Uterus (tissue), 2 donors: ENCODE data around the gene NLRP10.

ENCODE experiments used
- POLR2A ChIP-seq, 2 donors: fragments of 450-650 bp; IDR thresholded peaks; one replicate each; pipeline ENCODE4 v1.6.1; 2016; ENCODE audit warnings: antibody characterized with exemption in 2 of 2, mild to moderate bottlenecking in 1 of 2, moderate library complexity in 1 of 2
- TF ChIP-seq, protein P1 (sequence below), 4 experiments: fragments of 200-600 bp in 2 of 4; fragments of 450-650 bp in 2 of 4; sonication (generic) in 2 of 4; IDR thresholded peaks; one replicate each; pipeline ENCODE4 v1.5.1; 2016 to 2019; ENCODE audit warnings: antibody characterized with exemption in 4 of 4, mild to moderate bottlenecking in 2 of 4, moderate library complexity in 1 of 4

DNA sequence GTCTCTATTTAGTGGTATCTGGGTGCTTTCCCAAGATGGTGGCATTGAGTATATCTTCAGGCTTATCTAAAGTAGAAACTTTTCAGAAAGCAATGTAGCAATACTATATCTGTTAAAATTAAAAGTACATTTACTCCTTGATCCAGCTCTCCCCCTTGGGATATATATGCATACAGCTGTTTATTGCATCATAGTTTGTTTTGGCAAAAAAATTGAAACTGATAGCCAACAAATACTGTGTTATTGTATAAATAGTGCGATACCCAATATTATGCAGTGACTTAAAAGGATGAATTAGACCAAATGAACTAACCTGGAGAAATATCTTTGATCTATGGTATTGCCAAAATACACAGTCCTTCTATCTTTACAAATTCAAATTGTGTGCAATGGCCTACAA is 15.3 kb downstream of the NLRP10 start:
- no peak for TF ChIP-seq POLR2A (IDR thresholded peaks at IDR 0.05)
- TF ChIP-seq, protein P1, sequence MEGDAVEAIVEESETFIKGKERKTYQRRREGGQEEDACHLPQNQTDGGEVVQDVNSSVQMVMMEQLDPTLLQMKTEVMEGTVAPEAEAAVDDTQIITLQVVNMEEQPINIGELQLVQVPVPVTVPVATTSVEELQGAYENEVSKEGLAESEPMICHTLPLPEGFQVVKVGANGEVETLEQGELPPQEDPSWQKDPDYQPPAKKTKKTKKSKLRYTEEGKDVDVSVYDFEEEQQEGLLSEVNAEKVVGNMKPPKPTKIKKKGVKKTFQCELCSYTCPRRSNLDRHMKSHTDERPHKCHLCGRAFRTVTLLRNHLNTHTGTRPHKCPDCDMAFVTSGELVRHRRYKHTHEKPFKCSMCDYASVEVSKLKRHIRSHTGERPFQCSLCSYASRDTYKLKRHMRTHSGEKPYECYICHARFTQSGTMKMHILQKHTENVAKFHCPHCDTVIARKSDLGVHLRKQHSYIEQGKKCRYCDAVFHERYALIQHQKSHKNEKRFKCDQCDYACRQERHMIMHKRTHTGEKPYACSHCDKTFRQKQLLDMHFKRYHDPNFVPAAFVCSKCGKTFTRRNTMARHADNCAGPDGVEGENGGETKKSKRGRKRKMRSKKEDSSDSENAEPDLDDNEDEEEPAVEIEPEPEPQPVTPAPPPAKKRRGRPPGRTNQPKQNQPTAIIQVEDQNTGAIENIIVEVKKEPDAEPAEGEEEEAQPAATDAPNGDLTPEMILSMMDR (IDR thresholded peaks at IDR 0.05): no peak
